SU-DHL-6 (cell line): Measurements from ENCODE around the gene SATB1.

Source experiments
- H2AFZ ChIP-seq: fragments of 200-600 bp; sonication (generic); 2 replicates; pipeline ENCODE4 v1.6.1; 2014; ENCODE audit warnings: low read depth, mild to moderate bottlenecking, moderate library complexity, mixed read lengths, antibody characterized with exemption, low read length; ENCODE audit not compliant: severe bottlenecking
- H3F3A ChIP-seq: fragments of 200-600 bp; shearing (Covaris generic); 2 replicates; pipeline ENCODE4 v1.6.0; 2016; ENCODE audit warnings: antibody characterized with exemption, mild to moderate bottlenecking; ENCODE audit not compliant: insufficient read depth
- H3K27ac ChIP-seq: fragments of 200-600 bp; sonication (generic); 2 replicates; pipeline ENCODE4 v1.5.1; 2016; ENCODE audit warnings: low read depth, mild to moderate bottlenecking, low read length, moderate library complexity, mixed read lengths
- H3K27me3 ChIP-seq: fragments of 200-600 bp; sonication (generic), shearing (Covaris generic); 2 replicates; pipeline ENCODE4 v1.6.0; 2014; ENCODE audit warnings: mild to moderate bottlenecking, low read length
- H3K36me3 ChIP-seq: fragments of 200-600 bp; sonication (generic); 2 replicates; pipeline ENCODE4 v1.6.1; 2014; ENCODE audit warnings: mild to moderate bottlenecking, low read length, mixed read lengths
- H3K4me2 ChIP-seq: fragments of 300-600, 200-600 bp; shearing (Covaris generic), sonication (generic); 2 replicates; pipeline ENCODE4 v1.6.0; 2014; ENCODE audit warnings: low read length, low read depth, mild to moderate bottlenecking; ENCODE audit not compliant: poor library complexity, severe bottlenecking
- H3K4me3 ChIP-seq: fragments of 200-600 bp; sonication (generic); 2 replicates; pipeline ENCODE4 v1.5.1; 2014; ENCODE audit warnings: antibody characterized with exemption, low read length, mild to moderate bottlenecking, mixed read lengths; ENCODE audit not compliant: insufficient read depth, poor library complexity, severe bottlenecking
- H3K79me2 ChIP-seq: fragments of 200-600 bp; sonication (generic); 2 replicates; pipeline ENCODE4 v1.6.1; 2014; ENCODE audit warnings: mild to moderate bottlenecking, low read length, moderate library complexity; ENCODE audit not compliant: insufficient read depth
- H3K9ac ChIP-seq: fragments of 200-600 bp; sonication (generic); 2 replicates; pipeline ENCODE4 v1.7.0; 2014; ENCODE audit warnings: mild to moderate bottlenecking, low read length
- H3K9me2 ChIP-seq: fragments of 200-600 bp; sonication (generic); replicated peaks from 2 replicates; pipeline ENCODE4 v1.6.1; 2014; ENCODE audit warnings: low read length; ENCODE audit not compliant: insufficient read depth
- H3K9me3 ChIP-seq: fragments of 200-600 bp; sonication (generic); 2 replicates; pipeline ENCODE4 v1.6.1; 2014; ENCODE audit warnings: low read length, mixed read lengths; ENCODE audit not compliant: insufficient read depth
- H4K20me1 ChIP-seq: fragments of 200-600 bp; sonication (generic); 2 replicates; pipeline ENCODE4 v1.6.1; 2014; ENCODE audit warnings: low read depth, mild to moderate bottlenecking, antibody characterized with exemption, low read length, moderate library complexity, mixed read lengths
- CTCF ChIP-seq: fragments of 200-600 bp; sonication (generic); IDR thresholded peaks from one replicate; pipeline ENCODE4 v1.5.1; 2017; ENCODE audit warnings: antibody characterized with exemption, mild to moderate bottlenecking, low read length, moderate library complexity; ENCODE audit not compliant: insufficient read depth, poor library complexity, severe bottlenecking
- EZH2phosphoT487 ChIP-seq: fragments of 200-600 bp; sonication (generic), shearing (Covaris generic); conservative IDR thresholded peaks from 2 replicates; pipeline ENCODE4 v1.6.1; 2018; ENCODE audit warnings: mild to moderate bottlenecking, antibody characterized with exemption, low read length, moderate library complexity, mixed read lengths

Gene SATB1

GRCh38 chr3:18355832-18356231, 69.3 kb downstream of the SATB1 start:
- Histone ChIP-seq H3K79me2 (no peaks in the 10 kb centered on the region), H3F3A (no peaks in the 10 kb centered on the region), H3K27ac (no peak overlapping the region), H3K9me3 (no peaks in the 10 kb centered on the region), H2AFZ (no peak overlapping the region), H3K27me3 (no peaks in the 10 kb centered on the region), H3K4me2 (no peak overlapping the region), H4K20me1 (no peaks in the 10 kb centered on the region), H3K9me2 (no peaks in the 10 kb centered on the region), H3K36me3 (no peaks in the 10 kb centered on the region), H3K9ac (no peak overlapping the region), H3K4me3 (no peak overlapping the region)
- TF ChIP-seq CTCF (no peak), EZH2phosphoT487 (no peak)

- no peaks in the 10 kb centered on the region for H4K20me1 ChIP-seq
- no peak overlapping the region for H2AFZ ChIP-seq
- H3K27me3 ChIP-seq = no peaks in the 10 kb centered on the region
- no peaks in the 10 kb centered on the region for H3K9me3 ChIP-seq
- H3K27ac ChIP-seq = no peak overlapping the region
- no peak for TF ChIP-seq CTCF
- TF ChIP-seq EZH2phosphoT487 = no peak
- H3K9ac ChIP-seq = no peak overlapping the region
- H3K79me2 ChIP-seq = no peaks in the 10 kb centered on the region
- no peak overlapping the region for H3K4me2 ChIP-seq
- H3K36me3 ChIP-seq = no peaks in the 10 kb centered on the region
- H3F3A ChIP-seq = no peaks in the 10 kb centered on the region
- no peaks in the 10 kb centered on the region for H3K9me2 ChIP-seq
- H3K4me3 ChIP-seq = no peak overlapping the region
Observed at GRCh38 chr3:18354701-18355100, 70.4 kb downstream of the SATB1 start.

- H3K79me2 ChIP-seq = no peaks in the 10 kb centered on the region
- no peak overlapping the region for H3K9ac ChIP-seq
- no peaks in the 10 kb centered on the region for H3F3A ChIP-seq
- H3K9me3 ChIP-seq = no peaks in the 10 kb centered on the region
- no peaks in the 10 kb centered on the region for H3K9me2 ChIP-seq
- H3K27ac ChIP-seq = no peak overlapping the region
- no peak for TF ChIP-seq EZH2phosphoT487
- TF ChIP-seq CTCF = no peak
- no peak overlapping the region for H3K4me3 ChIP-seq
- no peaks in the 10 kb centered on the region for H3K36me3 ChIP-seq
- H4K20me1 ChIP-seq = no peaks in the 10 kb centered on the region
- H2AFZ ChIP-seq = no peak overlapping the region
- H3K4me2 ChIP-seq = no peak overlapping the region
- H3K27me3 ChIP-seq = no peaks in the 10 kb centered on the region
Observed at GRCh38 chr3:18351823-18352744, 73.1 kb downstream of the SATB1 start.
